HFF-Myc (cell line): ENCODE results near the gene SIK2.

ENCODE experiments used
- DNase-seq: peaks from one replicate; pipeline ENCODE4 v3.0.0-alpha.2; 2011; ENCODE audit warnings: low read depth; ENCODE audit errors: extremely low read depth
- H3K4me3 ChIP-seq: replicated peaks from 2 replicates; pipeline ENCODE4 v1.5.1; 2011; ENCODE audit warnings: low read depth, mild to moderate bottlenecking, control low read depth, low read length
- TF ChIP-seq, protein P1 (sequence below): IDR thresholded peaks from 2 replicates; pipeline ENCODE4 v1.5.1; 2012; ENCODE audit warnings: mild to moderate bottlenecking, low read depth, low read length, control low read depth; ENCODE audit errors: missing control alignments

Gene SIK2

DNA sequence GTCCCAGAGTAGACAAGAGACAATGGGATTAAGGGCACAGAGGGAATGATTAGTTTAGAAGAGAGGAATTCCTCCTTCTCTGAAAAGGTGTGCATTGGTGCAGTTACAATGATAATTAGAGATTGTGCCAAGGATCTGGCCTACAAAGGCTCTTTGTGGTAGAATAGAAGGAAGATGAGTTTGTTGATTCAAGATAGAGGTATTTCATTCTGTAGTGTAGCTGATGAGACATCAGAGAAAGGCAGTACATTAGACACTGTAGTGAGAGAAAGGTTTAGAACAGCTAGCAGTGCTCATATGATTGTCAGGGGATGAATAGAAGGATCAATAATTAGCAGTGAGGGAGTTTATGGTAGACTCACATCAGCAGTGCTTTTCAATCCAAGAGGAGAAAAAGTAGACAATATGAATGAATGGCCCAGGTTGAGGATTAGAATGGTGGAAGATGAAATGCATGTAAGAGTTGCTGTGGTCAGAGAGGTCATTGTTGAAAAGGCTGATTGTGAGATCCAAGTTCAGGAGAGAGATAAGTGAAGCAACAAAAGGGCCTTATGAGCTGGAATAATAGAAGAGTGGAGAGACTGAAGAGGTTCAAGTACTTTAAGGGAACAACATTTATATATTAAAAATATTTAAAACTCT lies 28.9 kb downstream of the SIK2 start:
- no peak for DNase-seq
- TF ChIP-seq, protein P1, sequence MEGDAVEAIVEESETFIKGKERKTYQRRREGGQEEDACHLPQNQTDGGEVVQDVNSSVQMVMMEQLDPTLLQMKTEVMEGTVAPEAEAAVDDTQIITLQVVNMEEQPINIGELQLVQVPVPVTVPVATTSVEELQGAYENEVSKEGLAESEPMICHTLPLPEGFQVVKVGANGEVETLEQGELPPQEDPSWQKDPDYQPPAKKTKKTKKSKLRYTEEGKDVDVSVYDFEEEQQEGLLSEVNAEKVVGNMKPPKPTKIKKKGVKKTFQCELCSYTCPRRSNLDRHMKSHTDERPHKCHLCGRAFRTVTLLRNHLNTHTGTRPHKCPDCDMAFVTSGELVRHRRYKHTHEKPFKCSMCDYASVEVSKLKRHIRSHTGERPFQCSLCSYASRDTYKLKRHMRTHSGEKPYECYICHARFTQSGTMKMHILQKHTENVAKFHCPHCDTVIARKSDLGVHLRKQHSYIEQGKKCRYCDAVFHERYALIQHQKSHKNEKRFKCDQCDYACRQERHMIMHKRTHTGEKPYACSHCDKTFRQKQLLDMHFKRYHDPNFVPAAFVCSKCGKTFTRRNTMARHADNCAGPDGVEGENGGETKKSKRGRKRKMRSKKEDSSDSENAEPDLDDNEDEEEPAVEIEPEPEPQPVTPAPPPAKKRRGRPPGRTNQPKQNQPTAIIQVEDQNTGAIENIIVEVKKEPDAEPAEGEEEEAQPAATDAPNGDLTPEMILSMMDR, result no peak
- H3K4me3 ChIP-seq, result no peak overlapping the region

DNA sequence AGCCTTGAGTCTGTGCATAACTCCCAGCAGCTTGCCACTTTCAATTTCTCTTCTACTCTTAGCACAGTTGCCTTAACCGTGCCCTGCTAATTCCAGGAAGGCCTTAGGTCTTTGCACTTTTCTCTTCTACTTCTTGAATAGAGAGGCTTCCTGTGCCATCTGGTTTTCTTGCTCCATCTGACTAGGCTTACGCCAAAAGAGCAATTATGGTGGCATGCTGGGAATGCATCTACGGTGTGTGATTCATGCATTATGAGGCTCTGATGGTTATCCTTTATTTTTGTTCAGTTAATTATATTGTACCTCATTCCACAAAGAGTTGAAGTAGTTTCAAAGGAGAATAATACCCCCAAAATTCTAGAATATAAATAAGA lies 29.4 kb downstream of the SIK2 start:
- TF ChIP-seq, protein P1, result no peak
- peak; percentile 69 for DNase-seq
- no peak overlapping the region for H3K4me3 ChIP-seq

DNA sequence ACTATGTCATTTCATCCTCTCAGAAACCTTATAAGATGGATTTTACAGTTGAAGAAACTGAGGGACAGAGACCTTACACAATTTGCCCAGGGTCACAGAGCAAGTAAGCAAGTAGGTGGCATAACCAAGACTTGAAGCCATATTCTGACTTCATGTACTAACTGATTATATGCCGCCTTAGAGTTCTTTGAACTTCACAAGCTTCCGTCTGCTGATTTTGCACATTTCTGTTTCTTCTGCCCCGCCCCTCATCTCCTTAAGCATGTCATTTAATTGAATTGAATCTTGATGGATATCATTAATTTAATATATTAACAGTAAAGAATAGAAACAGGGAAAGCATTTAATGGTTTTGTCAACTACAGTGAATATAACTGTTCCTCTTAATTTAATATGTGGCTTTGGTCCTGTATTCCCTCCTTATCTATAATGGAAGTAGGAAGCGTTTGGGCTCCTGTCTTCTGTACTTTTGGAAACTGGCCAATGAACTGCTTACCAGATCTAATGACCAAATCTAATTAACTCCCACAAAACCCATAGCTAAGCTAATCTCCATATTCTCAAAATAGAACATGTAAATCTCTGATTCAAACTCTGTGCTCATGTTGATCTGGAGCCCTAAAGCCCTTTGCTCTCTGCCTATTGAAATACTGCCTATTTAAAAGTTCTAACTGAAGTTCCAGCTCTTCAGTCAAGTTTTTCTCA lies 30.4 kb downstream of the SIK2 start:
- no peak overlapping the region for H3K4me3 ChIP-seq
- TF ChIP-seq, protein P1, result no peak
- DNase-seq, result no peak

DNA sequence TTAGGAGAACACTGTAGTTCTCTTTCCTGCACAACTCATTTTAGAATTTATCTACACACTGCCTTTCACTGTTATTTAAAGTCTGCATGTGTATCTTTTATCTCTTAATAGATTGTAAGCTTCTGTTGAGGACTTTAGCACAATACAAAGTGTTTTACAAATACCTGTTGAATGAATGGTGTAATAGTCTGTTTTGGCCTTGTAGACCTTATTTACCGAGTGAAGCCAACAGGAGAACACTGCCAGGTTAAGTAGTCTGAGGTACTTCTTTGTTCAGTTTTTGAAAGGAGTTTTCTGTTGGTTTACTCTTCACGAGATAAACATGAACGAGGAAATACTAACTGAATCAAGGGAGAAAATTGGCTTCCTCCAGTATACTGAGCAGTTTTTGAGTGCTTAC lies 31.0 kb downstream of the SIK2 start:
- TF ChIP-seq, protein P1, result no peak
- DNase-seq, result no peak
- H3K4me3 ChIP-seq, result no peak overlapping the region

DNA sequence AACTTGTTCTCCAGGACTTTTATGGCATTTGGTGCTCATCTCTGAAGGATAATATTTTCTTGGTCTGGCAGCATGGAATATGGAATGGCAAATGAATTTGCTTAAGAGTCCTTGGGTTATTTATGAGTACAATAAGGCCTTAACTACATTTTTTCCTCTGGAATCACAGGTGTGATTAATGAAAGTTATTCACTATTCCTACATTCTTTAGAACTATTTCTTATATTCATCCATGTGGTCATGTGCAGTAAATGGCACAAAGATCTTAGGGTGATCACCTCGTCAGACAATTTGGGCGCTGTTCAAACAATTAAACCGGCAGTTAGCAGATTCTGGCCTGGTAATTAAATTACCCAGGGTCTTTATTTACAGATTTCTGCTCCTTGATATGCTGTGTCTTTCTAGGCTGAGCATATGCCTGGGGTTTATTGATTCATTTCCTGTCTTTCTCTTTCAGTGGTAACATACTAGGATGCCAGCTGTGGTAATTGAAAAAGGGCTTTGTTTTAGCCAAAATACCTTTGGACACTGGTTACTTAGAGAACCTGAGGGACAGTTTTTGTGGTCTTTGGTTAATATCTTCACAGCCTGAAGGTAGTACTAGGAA lies 31.6 kb downstream of the SIK2 start:
- TF ChIP-seq, protein P1, result no peak
- DNase-seq, result no peak
- H3K4me3 ChIP-seq, result no peak overlapping the region

DNA sequence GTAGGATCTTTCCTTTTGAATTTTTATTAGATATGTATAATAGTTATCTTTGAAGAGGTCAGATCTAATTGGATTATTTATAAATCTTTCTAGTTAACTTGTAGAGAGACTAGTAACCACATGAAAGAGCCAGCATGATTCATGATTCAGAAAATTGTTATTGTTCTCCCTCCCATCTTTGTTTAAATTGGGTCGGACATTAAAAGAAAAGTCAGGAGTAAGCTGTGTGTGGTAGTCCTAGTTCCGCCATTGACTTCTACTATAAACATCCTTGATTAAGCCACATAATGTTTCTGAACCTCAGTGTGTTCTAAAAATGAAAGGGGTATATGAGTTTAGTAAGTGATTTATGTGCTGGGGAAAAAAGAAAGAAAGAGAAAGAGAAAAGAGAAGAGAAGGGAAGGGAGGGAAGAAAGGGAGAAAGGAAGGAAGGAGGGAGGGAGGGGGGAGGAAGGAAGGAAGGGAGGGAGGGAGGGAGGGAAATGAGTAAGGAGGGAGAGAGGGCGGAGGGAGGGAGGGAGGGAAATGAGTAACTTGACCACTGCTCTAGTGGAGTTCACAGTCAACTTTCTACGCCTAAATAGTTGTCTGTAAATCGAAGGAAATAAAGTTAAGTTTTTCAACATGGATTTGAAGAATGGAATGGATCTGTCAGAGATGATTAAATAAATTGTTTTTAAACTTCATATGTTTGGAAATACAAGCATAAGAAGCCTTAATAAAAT lies 32.9 kb downstream of the SIK2 start:
- peak; percentile 37 for DNase-seq
- no peak overlapping the region for H3K4me3 ChIP-seq
- TF ChIP-seq, protein P1, result no peak
